Ovary (tissue), 1 donor: ENCODE measurements around the gene HEATR5A.

ENCODE experiments used
- EP300 ChIP-seq: sonication (generic); formaldehyde crosslinking; IDR thresholded peaks from one replicate; pipeline ENCODE4 v1.6.1; 2017; ENCODE audit warnings: antibody characterized with exemption
- POLR2A ChIP-seq: fragments of 450-650 bp; IDR thresholded peaks from one replicate; pipeline ENCODE4 v1.6.1; 2017; ENCODE audit warnings: antibody characterized with exemption, mild to moderate bottlenecking, moderate library complexity

DNA sequence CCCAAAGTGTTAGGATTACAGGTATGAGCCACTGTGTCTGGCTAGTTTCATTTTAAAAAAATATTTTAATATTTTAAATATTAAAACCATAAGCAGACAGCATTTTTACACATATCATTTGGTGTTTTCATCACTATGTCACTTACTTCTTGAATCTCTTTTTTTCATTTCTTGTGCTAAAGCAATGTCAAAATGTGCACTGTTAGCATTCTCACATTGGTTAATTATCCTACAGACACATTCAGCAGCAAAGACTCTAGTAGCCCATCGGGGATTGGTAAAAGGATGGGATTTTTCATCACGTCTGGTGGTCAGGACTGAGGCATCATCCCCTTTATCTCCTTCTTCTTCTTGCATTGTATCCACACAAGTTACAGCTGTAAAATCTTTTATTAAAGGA, 96.9 kb downstream of the HEATR5A start:
- TF ChIP-seq EP300, result no peak
- TF ChIP-seq POLR2A, result no peak
